Measurements from ENCODE around the gene FRMPD4. TPM values are rescaled to one million over a fixed set of nuclear protein-coding genes. Genes with fewer than 3 reads are reported as not detected.

FRMPD4 gene
- total RNA-seq, result not detected in 2 replicates

DNA sequence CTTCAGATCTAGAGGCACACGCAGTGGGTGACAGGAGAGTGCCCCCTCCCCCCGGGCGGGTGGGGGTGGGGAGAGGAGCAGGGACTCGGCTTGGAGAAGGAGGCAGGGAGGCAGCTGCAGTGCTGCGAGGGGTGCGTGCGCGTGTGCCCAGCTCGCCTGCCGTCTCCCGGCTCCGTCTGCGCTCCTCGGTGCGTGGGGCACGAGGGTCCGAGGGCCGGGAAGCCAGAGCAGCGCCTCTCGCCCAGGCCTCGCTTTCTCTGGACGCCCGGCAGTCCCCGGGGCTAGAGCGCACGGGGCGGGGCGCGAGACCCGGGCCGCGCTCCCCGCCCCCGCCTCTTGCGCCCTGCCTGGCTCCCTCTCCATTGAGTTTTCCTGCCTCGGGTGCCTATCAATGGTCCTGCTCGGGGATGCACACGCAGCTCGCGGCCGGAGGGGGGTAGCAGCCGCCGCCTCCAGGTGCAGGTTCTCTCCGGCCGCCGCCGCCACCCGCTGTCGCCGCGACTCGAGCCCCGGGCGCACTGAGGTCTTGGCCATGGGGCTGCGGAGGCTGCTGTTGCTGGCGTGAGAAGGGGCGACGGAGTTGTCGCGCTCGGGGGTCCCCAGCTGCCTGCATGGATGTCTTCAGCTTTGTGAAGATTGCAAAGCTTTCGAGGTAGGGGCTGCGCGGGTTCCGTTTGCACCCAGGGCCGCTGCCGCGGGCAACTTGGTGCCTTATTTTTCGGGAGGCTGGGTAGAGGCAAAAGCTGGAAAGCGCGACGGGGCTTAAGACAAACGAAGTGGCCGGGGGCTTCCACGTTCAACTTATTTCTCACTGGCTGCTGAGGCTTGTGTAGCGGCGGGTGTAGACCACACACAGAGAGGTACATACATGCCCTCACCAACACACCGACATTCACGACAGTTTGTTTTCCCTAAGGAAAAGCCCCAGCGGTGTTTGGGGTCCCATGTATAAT lies at the start of gene FRMPD4:
Gene FRMPD4, plus strand, starts transcription at position 113 of the 953 bp plus-strand sequence. Its CDS starts 499 bp downstream, at position 612.

Small RNA genes within 50 kb of the gene (small RNA-seq; reads per million reads assigned to genes)
- not detected for gene AC119619.1
- gene RF00019, result not detected
- not detected for gene RN7SKP290

All from placental epithelial cell (primary cell).